Panc1 (cell line): ENCODE measurements around the gene TTLL12. TPM values are rescaled to one million over a fixed set of nuclear protein-coding genes. Genes with fewer than 3 reads are reported as not detected.

Experiments
- ATAC-seq: fragments of 200-7000 bp; cut with Tn5 transposase; 2 replicates; pipeline ENCODE4 v1.9.1; 2020; ENCODE audit warnings: mild to moderate bottlenecking, moderate library complexity
- BruUV-seq: library from RNA; stranded (reverse); fragments of 400-500 nt; replicated peaks from 2 replicates; lab custom pipeline; 2021; lab: Mats Ljungman, UMichigan
- CTCF ChIA-PET: fragments of 300-600 bp; sonication (Branson Sonifier 250); formaldehyde crosslinking; loops from one replicate; lab custom pipeline; 2022; ENCODE audit warnings: antibody characterized with exemption; lab: Charles Lee
- POLR2A ChIA-PET: fragments of 300-600 bp; sonication (Branson Sonifier 250); formaldehyde crosslinking; loops from one replicate; lab custom pipeline; 2022; ENCODE audit warnings: antibody characterized with exemption; lab: Charles Lee
- DNase-seq: peaks from one replicate; pipeline ENCODE4 v3.0.0-alpha.2; 2010; ENCODE audit warnings: low read depth, low spot score
- H3K27ac ChIP-seq: 2 replicates; pipeline ENCODE4 v1.5.1; 2011; ENCODE audit warnings: mild to moderate bottlenecking, low read length, inconsistent platforms
- H3K27me3 ChIP-seq: fragments of 200-500 bp; sonication (Bioruptor generic); 2 replicates; pipeline ENCODE4 v1.6.0; 2014; ENCODE audit warnings: low read length, inconsistent platforms; ENCODE audit not compliant: control insufficient read depth, insufficient read depth
- H3K36me3 ChIP-seq: fragments of 200-500 bp; sonication (Bioruptor generic); 2 replicates; pipeline ENCODE4 v1.5.1; 2014; ENCODE audit warnings: inconsistent platforms, mild to moderate bottlenecking, low read length, moderate library complexity; ENCODE audit not compliant: control insufficient read depth, insufficient read depth
- H3K4me1 ChIP-seq: 2 replicates; pipeline ENCODE4 v1.5.1; 2011; ENCODE audit warnings: inconsistent platforms, mild to moderate bottlenecking, low read length, moderate library complexity; ENCODE audit not compliant: control insufficient read depth, insufficient read depth
- H3K4me3 ChIP-seq, 2 experiments: 2 replicates each; pipeline ENCODE4 v1.5.1; 2011 to 2012; ENCODE audit warnings: low read depth in 2 of 2, low read length in 2 of 2, mild to moderate bottlenecking in 2 of 2, inconsistent platforms in 1 of 2, moderate library complexity in 1 of 2
- H3K9me3 ChIP-seq: fragments of 200-500 bp; sonication (Bioruptor generic); 2 replicates; pipeline ENCODE4 v1.5.1; 2014; ENCODE audit warnings: low read depth, mild to moderate bottlenecking, inconsistent platforms, low read length, moderate library complexity; ENCODE audit not compliant: control insufficient read depth, insufficient read depth
- CTCF ChIP-seq: fragments of 450-650 bp; IDR thresholded peaks from 2 replicates; pipeline ENCODE4 v1.5.1; 2017; ENCODE audit warnings: mild to moderate bottlenecking
- POLR2AphosphoS5 ChIP-seq: IDR thresholded peaks from 2 replicates; pipeline ENCODE4 v1.6.1; 2012; ENCODE audit warnings: mild to moderate bottlenecking, low read depth, low read length, moderate library complexity
- REST ChIP-seq, 2 experiments: IDR thresholded peaks; 2 replicates each; pipeline ENCODE4 v1.6.1; 2011 to 2012; ENCODE audit warnings: low read depth in 2 of 2, control low read depth in 1 of 2, low read length in 1 of 2, mild to moderate bottlenecking in 1 of 2, moderate library complexity in 1 of 2; ENCODE audit not compliant: insufficient read depth in 1 of 2
- SIN3A ChIP-seq: IDR thresholded peaks from 2 replicates; pipeline ENCODE4 v1.6.1; 2012; ENCODE audit warnings: low read depth, mild to moderate bottlenecking, low read length, moderate library complexity, borderline replicate concordance; ENCODE audit not compliant: insufficient read depth
- TCF7L2 ChIP-seq: IDR thresholded peaks from 2 replicates; pipeline ENCODE4 v1.6.1; 2011; ENCODE audit warnings: mild to moderate bottlenecking, low read depth, low read length, inconsistent platforms
- in situ Hi-C: cut with HindIII; loops from 2 replicates; pipeline ENCODE4 v1.10.0; 2016; ENCODE audit warnings: low sequenced_read_pairs, low pct_unique_long_range_greater_than_20kb
- intact Hi-C: fragments of 100-400 bp; cut with micrococcal nuclease; formaldehyde crosslinking; loops from one replicate; pipeline ENCODE4 v1.10.0; 2022; ENCODE audit not compliant: unreplicated experiment
- total RNA-seq: library from RNA; stranded (reverse); gene quantifications from one replicate; pipeline ENCODE4 v1.2.1, GENCODE V29; 2021; ENCODE audit not compliant: unreplicated experiment

TTLL12 gene
- total RNA-seq, 1 experiment from 2014 or later = 26.3 TPM

- DNase-seq (no peak), ATAC-seq (no peak)
- no peaks in the 10 kb centered on the region for H3K27me3 ChIP-seq
- no peaks in the 10 kb centered on the region for H3K36me3 ChIP-seq
- ChIA-PET POLR2A (no interaction called here), CTCF (no interaction called here)
- no peak overlapping the region for H3K27ac ChIP-seq
- H3K9me3 ChIP-seq = no peaks in the 10 kb centered on the region
- intact Hi-C loops (no loop called here), in situ Hi-C loops (no loop called here)
- no peaks in the 10 kb centered on the region for H3K4me1 ChIP-seq
- BruUV-seq = no TSS peak
- no peak overlapping the region for H3K4me3 ChIP-seq
- TF ChIP-seq POLR2AphosphoS5 = no peak
- no peak for TF ChIP-seq SIN3A
- TF ChIP-seq CTCF = no peak
- TF ChIP-seq REST (IDR thresholded peaks at IDR 0.05; ENCODE audit: insufficient read depth in 1 of 2, low read depth in 2 of 2, low read length in 1 of 2) = no peak
- no peak for TF ChIP-seq TCF7L2
Measured at GRCh38 chr22:43198126-43198525, 11.2 kb upstream of the TTLL12 start.

GRCh38 chr22:43197271-43197941 lies 10.5 kb upstream of the TTLL12 start:
- Histone ChIP-seq H3K27ac (no peak overlapping the region), H3K9me3 (no peaks in the 10 kb centered on the region), H3K36me3 (no peaks in the 10 kb centered on the region), H3K4me1 (no peaks in the 10 kb centered on the region), H3K4me3 (no peak overlapping the region), H3K27me3 (no peaks in the 10 kb centered on the region)
- DNase-seq (no peak), ATAC-seq (no peak)
- no peak for TF ChIP-seq POLR2AphosphoS5
- TF ChIP-seq TCF7L2 = no peak
- no peak for TF ChIP-seq REST (IDR thresholded peaks at IDR 0.05; ENCODE audit: insufficient read depth in 1 of 2, low read depth in 2 of 2, low read length in 1 of 2)
- TF ChIP-seq CTCF = no peak
- no peak for TF ChIP-seq SIN3A
- BruUV-seq = no TSS peak
- intact Hi-C loops = no loop called here
- ChIA-PET POLR2A (no interaction called here), CTCF (no interaction called here)
- in situ Hi-C loops = no loop called here
